Measurements from ENCODE around the gene TNRC6A. TPM values are rescaled to one million over a fixed set of nuclear protein-coding genes. Genes with fewer than 3 reads are reported as not detected.
"Not testable (repeated sequence)": the region's sequence is repeated elsewhere in the genome, so short reads cannot be mapped to it uniquely, and the experiment has no call there.

The TNRC6A gene
- total RNA-seq, 1 experiment from 2014 or later: 28.6 TPM

- no peak for DNase-seq (ENCODE audit: low read depth)
Observed at GRCh38 chr16:24758373-24758772, 28.9 kb downstream of the TNRC6A start.

DNA sequence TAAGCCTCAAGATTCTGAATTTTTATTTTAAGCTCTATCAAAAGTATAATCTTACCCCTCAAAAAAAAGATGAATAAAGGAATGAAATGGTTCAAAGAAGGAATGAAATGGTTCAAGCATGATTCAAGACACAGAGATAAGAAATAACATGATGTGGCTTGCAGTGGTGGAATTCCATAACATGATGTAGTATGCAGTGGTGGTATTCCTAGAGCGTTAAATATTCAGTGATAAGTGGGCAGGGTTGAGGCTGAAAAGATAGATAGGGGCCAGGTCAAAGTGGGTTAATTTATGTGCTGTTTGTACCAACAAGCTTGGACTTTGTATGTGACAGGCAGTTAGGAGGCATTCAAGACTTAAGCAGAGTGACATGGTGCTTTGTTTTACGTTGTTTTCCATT is 29.6 kb downstream of the TNRC6A start:
- no peak for DNase-seq (ENCODE audit: low read depth)

GRCh38 chr16:24761526-24761925 is 32.1 kb downstream of the TNRC6A start:
- DNase-seq (ENCODE audit: low read depth): no peak

DNA sequence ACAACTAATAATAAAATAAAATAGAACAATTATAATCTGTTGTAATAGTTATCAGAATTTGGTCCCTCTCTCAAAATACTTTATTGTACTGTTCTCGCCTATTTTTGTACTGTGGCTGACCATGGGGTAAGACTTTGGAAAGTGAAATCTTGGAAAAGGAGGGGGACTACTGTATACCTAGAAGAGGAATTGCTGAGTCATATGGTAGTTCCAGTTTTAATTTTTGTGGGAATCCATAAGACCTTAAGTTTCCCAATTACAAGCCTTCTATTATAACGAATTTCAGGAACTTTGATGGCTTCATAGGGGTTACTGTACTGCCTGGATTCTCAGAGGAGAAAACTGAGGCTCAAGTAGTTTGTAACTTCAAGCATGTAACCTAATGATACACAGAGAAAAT is 35.5 kb downstream of the TNRC6A start:
- no peak for DNase-seq (ENCODE audit: low read depth)

GRCh38 chr16:24766057-24766456 is 36.6 kb downstream of the TNRC6A start:
- no peak for DNase-seq (ENCODE audit: low read depth)

DNA sequence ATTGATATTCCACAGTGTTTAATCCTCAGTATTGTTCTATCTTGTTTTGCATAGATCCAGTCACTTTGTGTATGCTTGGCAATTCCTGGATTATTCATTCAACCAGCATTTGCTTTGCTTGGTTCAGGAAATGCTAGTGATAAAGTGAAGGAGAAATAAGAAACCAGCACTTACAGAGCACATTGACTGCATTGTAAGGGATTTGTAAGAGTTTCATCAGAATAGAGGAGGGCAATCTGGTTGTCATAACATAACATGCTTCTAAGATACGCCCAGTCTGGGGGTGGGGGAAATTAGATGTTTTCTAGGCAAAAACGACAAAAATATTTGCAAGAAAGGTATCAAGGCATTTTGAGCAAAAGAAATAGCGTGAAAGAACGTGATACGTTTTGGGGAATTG is 40.4 kb downstream of the TNRC6A start:
- no peak for DNase-seq (ENCODE audit: low read depth)

- peak; percentile 7 for DNase-seq (ENCODE audit: low read depth)
Observed at GRCh38 chr16:24771132-24771778, 41.8 kb downstream of the TNRC6A start.

DNA sequence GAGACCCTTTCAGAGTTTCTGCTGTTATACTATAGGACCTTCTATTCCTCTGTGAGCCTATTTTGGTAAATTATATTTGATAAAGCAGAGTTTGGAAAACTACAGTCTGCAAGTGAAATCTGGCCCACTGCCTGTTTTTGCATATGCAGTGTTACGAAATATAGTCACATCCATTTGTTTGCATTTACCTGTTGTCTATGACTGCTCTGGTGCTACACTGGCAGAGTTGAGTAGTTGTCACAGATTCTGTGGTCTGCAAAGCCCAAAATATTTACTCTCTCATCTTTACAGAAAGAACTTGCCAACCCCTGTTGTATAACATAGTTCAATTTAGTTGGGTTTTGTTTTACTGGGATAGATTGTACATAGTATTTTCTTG is 42.3 kb downstream of the TNRC6A start:
- no peak for DNase-seq (ENCODE audit: low read depth)

- DNase-seq (ENCODE audit: low read depth): no peak
Observed at GRCh38 chr16:24773771-24774427, 44.4 kb downstream of the TNRC6A start.

GRCh38 chr16:24774510-24774909 is 45.1 kb downstream of the TNRC6A start:
- DNase-seq (ENCODE audit: low read depth): no peak

DNA sequence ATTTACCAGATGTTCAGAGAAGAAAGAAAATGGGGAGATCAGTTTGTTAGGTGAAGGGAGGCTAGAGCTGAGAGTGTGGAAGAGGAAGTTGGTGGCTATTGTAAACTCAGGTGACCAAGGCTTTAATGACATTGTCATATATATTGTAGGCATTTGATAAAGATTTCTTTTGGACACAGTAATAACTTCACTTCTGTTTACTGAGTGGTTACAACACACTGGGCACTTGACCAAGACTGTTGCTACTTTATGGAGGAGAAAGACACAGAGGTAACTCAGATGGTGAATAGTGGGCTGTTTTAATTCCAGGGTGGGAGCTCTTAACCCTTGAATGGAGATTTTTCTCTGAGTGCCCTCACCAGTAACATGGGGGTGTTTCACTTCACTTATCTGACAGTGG is 46.0 kb downstream of the TNRC6A start:
- DNase-seq (ENCODE audit: low read depth): no peak

- DNase-seq (ENCODE audit: low read depth): no peak
Observed at GRCh38 chr16:24776501-24777220, 47.2 kb downstream of the TNRC6A start.

DNA sequence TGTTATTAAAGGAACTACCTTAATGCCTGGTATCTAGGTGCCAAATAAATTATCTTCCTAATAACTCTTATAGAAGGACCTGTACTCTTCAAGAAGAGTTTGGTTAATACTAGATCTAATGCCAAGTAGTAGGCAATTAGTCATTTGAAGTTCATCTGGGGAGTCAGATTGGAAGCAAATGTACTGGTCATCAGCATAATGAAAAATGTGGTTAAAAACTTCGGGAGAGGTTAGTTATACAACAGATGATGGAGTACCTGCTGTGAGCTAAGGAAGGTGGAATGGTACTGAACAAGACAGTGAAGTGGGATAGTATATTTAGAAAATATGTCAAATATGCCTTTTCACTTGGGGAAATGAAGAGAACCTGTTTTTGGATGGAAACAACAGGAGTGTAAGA is 49.2 kb downstream of the TNRC6A start:
- no peak for DNase-seq (ENCODE audit: low read depth)

DNA sequence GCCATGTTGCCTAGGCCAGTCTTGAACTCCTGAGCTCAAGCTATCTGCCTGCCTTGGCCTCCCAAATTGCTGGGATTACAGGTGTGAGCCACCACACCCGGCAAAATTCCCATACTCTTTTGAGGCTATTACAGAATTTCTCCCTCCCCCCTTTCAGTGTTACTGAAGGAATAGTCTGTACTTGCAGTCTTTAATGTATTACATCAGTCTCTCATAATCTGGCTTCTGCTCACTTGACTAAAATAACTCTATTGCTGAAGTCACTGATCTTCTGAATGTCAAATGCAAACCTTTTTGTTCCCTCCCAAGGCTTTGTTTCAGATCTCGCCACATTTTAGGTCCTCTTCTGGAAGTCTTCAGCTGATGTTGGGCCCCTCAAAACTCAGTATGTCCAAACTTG is 51.8 kb downstream of the TNRC6A start:
- no peak for DNase-seq (ENCODE audit: low read depth)

- no peak for DNase-seq (ENCODE audit: low read depth)
Observed at GRCh38 chr16:24784121-24784520, 54.7 kb downstream of the TNRC6A start.

- no peak for DNase-seq (ENCODE audit: low read depth)
Observed at GRCh38 chr16:24789881-24790280, 60.4 kb downstream of the TNRC6A start.

- peak; percentile 27 for DNase-seq (ENCODE audit: low read depth)
Observed at GRCh38 chr16:24800586-24800985, 71.1 kb downstream of the TNRC6A start.

DNA sequence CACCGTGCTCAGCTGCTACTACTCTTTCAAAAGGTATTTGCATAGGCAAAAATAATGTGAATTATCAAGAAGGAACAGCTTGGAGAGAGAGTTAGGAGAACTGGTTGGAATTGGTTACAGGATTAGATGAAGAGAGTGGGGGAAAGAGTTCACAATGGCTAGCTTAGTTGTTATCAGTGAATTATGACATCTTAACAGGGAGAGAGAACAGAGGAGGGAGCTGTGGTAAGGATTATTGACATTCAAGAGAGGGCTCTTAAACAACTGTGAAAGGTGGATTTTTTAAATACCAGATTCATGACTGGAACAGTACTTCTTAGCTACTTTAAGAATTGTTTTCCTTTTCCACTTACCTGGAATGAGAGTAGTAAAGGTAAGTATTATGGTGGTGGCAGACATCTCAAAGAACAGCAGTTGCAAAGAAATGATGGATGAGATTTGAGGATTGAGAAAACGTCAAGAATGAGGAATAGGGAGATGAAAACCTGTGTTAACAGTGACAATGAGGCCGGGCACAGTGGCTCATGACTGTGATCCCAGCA is 72.4 kb downstream of the TNRC6A start:
- no peak for DNase-seq (ENCODE audit: low read depth)

DNA sequence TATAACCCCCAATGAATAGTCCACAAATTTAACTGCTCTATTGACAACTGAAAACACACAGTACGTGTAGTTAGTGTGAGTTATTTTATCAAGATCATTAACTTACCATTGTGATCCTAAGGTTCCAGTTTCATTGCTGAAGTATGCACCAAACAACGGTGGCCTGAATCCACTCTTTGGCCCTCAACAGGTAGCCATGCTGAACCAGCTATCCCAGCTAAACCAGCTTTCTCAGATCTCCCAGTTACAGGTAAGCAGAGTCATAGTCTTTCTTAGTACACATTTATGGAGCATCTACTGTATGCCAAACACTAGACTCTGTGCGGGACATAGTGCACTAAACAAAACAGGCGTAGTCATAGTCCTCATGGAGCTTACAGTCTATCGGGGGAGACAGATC is 76.0 kb downstream of the TNRC6A start:
- no peak for DNase-seq (ENCODE audit: low read depth)

GRCh38 chr16:24807301-24807700 is 77.8 kb downstream of the TNRC6A start:
- DNase-seq (ENCODE audit: low read depth): no peak

GRCh38 chr16:24810951-24811843 is 81.7 kb downstream of the TNRC6A start:
- DNase-seq (ENCODE audit: low read depth): no peak

DNA sequence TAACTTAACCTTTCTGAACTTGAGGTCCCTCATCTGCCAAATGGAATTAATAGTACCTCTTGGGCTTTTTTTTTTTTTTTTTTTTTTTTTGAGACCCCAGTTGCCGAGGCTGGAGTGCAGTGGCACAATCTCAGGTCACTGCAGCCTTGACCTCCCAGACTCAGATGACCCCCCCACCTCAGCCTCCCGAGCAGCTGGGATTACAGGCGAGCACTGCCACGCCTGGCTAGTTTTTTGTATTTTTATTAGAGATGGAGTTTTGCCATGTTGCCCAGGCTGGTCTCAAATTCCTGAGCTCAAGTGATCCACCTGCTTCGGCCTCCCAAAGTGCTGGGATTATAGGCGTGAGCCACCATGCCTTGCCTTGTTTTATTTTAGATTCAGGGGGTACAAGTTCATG is 83.4 kb downstream of the TNRC6A start:
- DNase-seq (ENCODE audit: low read depth): not testable (repeated sequence)

Data from Daoy (cell line).